Breast epithelium (tissue), 3 donors: Measurements from ENCODE around the gene DMD.

Experiments
- CTCF ChIP-seq, 3 donors: fragments of 450-650 bp; IDR thresholded peaks; one replicate each; pipeline ENCODE4 v1.5.1; 2016 to 2017; ENCODE audit warnings: antibody characterized with exemption in 3 of 3, mild to moderate bottlenecking in 3 of 3, moderate library complexity in 3 of 3
- POLR2A ChIP-seq: fragments of 450-650 bp; IDR thresholded peaks from one replicate; pipeline ENCODE4 v1.6.1; 2016; ENCODE audit warnings: antibody characterized with exemption, mild to moderate bottlenecking, moderate library complexity

- TF ChIP-seq CTCF (IDR thresholded peaks at IDR 0.05) (no peak), POLR2A (no peak)
Measured at GRCh38 chrX:33195698-33196097, 15.7 kb downstream of the DMD start.
